ENCODE data around the gene CACNB4.

The CACNB4 gene

DNA sequence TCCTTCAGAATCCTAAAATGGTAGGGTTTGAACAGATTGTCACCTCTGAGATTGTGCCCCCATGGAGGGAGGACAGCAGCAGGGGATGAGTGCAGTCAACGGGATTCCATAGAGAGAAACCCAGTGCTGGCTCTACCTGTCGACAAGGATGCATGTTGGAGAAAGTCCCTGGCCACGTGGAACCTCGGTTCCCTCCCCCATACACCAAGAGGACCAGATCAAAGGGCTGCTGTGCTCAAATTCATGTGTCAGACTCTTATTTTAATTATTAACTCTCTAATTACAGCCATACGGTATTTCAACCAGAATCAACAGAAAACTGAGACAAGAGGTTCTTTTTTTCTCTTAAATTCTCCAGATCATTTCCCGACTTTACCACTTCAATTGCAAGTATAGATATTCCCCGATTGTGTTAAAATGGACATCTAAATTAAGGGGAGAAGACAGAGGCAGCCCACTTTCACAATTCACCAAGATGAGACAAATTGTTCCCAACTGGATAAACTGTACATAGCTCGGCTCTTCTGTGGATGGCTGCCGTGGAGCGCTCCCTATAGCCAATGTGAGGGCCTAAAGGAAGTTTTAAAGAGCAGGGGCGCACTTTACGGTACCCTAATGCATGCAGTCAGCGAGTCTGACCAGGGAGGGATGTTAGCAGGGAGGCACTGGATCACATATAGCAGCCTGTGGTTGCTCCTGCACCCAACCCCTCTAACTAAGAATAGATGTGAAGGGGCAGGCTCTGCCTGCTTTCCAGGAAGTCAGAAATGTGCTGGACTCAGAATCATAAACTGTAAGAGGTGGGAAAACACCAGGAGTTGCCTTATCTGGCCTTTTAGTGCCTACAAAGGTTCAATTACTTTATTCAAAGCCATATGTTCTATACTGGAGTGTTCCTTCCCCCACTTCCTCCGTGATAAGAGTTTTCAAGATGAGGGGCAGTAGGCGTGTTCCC lies 123.1 kb downstream of the CACNB4 start:
- Histone ChIP-seq H3K4me1 (ENCODE audit: control insufficient read depth, insufficient read depth, low read length, unreplicated experiment) (no peaks in the 10 kb centered on the region), H3K36me3 (ENCODE audit: insufficient read depth, low read length) (no peaks in the 10 kb centered on the region), H2AFZ (ENCODE audit: low read length, unreplicated experiment) (no peak overlapping the region), H3K4me3 (ENCODE audit: low read depth, low read length) (no peak overlapping the region), H3K79me2 (ENCODE audit: control insufficient read depth, insufficient read depth, low read length, unreplicated experiment) (no peaks in the 10 kb centered on the region), H3K27me3 (ENCODE audit: insufficient read depth, low read length) (peaks cover 25% of the 10 kb centered on the region), H3K27ac (ENCODE audit: low read depth, low read length) (no peak overlapping the region)

DNA sequence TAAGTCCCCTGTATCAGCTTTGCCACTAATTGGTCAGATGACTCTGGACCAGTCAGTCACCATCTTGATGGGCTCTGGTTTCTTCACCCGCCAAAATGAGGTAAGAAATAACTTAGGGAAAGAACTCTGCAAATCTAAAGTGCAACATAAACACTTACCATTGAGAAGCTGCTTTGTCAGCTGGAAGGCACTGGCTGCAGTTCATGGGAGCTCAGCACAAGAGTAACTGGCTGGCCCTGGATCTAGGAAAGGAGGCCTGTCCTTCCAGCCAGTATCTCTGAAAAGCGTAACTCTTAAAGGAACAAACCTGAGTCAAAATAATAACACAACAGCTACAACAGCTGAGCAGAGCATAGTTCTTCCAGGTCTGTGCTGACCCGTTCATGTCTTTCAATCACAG lies 123.9 kb downstream of the CACNB4 start:
- peaks cover 25% of the 10 kb centered on the region for H3K27me3 ChIP-seq (ENCODE audit: insufficient read depth, low read length)
- H3K36me3 ChIP-seq (ENCODE audit: insufficient read depth, low read length): no peaks in the 10 kb centered on the region
- H3K4me3 ChIP-seq (ENCODE audit: low read depth, low read length): no peak overlapping the region
- H3K27ac ChIP-seq (ENCODE audit: low read depth, low read length): no peak overlapping the region
- no peaks in the 10 kb centered on the region for H3K79me2 ChIP-seq (ENCODE audit: control insufficient read depth, insufficient read depth, low read length, unreplicated experiment)
- no peaks in the 10 kb centered on the region for H3K4me1 ChIP-seq (ENCODE audit: control insufficient read depth, insufficient read depth, low read length, unreplicated experiment)
- no peak overlapping the region for H2AFZ ChIP-seq (ENCODE audit: low read length, unreplicated experiment)

GRCh38 chr2:151973901-151974199 lies 125.0 kb downstream of the CACNB4 start:
- Histone ChIP-seq H3K27me3 (ENCODE audit: insufficient read depth, low read length) (peaks cover 22% of the 10 kb centered on the region), H3K27ac (ENCODE audit: low read depth, low read length) (no peak overlapping the region), H3K4me3 (ENCODE audit: low read depth, low read length) (no peak overlapping the region), H2AFZ (ENCODE audit: low read length, unreplicated experiment) (peak overlapping the region; percentile 56), H3K36me3 (ENCODE audit: insufficient read depth, low read length) (no peaks in the 10 kb centered on the region), H3K79me2 (ENCODE audit: control insufficient read depth, insufficient read depth, low read length, unreplicated experiment) (no peaks in the 10 kb centered on the region), H3K4me1 (ENCODE audit: control insufficient read depth, insufficient read depth, low read length, unreplicated experiment) (no peaks in the 10 kb centered on the region)

DNA sequence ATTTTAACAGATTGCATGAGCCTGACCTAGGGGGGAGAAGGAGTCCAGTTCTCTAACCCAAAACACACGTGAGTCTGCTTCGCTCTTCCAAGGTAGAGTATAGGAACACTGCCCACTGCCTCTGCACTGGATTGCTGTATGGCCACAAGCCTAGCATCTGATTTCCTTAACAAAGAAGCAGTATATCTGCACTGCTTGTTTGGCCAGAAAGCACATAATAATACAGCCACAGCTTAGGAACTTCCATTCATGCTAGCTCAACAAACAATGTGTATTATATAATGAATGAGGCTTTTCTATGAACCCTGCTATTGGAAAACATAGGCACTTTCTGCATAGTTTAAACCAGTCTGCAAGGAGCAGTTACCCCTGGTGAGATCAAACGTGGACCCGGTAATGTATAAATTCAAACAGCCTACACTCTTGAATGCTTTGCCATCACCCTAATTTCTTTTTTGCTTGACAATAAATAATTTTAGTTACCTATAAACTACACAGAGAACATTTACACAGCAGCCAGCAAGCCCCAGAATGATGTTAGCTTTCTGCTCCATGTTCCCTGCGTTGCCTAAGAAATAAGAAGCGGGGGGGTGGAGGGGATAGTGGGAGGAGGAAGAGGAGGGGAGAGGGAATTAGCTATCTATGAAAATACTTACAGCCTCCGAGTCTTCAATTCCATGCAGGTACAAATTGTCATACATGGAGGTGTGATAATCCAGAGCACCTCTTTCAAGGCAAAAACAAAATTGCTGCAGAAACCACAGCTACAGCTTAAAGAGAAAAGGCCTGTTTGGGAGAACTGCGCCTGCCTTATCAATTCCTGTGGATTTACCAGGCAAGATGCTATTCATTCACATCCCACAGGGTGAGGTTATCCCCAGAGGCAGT lies 125.6 kb downstream of the CACNB4 start:
- no peaks in the 10 kb centered on the region for H3K79me2 ChIP-seq (ENCODE audit: control insufficient read depth, insufficient read depth, low read length, unreplicated experiment)
- no peaks in the 10 kb centered on the region for H3K4me1 ChIP-seq (ENCODE audit: control insufficient read depth, insufficient read depth, low read length, unreplicated experiment)
- peak overlapping the region; percentile 56 for H2AFZ ChIP-seq (ENCODE audit: low read length, unreplicated experiment)
- no peaks in the 10 kb centered on the region for H3K36me3 ChIP-seq (ENCODE audit: insufficient read depth, low read length)
- H3K27ac ChIP-seq (ENCODE audit: low read depth, low read length): no peak overlapping the region
- no peak overlapping the region for H3K4me3 ChIP-seq (ENCODE audit: low read depth, low read length)
- peaks cover 22% of the 10 kb centered on the region for H3K27me3 ChIP-seq (ENCODE audit: insufficient read depth, low read length)

DNA sequence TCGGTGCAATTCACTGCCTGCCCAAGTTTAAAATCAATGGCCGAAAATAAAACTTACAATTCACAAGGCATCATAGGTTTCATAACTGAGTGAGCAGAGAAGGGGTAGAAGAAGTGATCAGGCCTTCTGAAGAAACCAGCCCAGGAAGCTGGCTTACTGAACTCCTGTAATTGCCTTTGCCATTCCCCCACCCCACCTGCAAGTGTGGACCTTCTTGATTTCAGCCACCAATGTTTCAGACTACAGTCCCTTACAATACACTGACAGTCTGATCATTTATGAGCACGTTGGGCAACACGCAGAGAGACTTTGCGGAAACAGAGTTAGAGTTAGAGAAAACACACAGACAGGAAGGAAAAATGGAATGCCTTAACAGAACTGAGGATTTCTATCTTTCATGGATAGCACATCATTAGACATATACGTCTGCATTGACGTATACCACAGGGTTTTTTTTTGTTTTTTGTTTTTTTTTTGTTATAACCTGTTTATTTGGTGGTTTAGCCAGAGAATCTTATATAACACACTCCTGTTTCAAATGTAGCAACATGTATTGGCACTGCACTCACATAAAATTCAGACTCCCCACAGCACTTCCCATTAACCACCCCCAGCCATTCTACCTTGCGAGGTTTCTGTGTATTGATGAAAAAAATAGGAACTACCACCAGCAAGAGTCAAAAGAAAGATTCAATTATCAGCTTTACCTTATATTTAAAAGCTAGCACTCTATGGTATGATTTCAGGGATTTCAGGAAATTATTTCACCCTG lies 126.4 kb downstream of the CACNB4 start:
- Histone ChIP-seq H3K27ac (ENCODE audit: low read depth, low read length) (no peak overlapping the region), H3K36me3 (ENCODE audit: insufficient read depth, low read length) (no peaks in the 10 kb centered on the region), H3K4me1 (ENCODE audit: control insufficient read depth, insufficient read depth, low read length, unreplicated experiment) (no peaks in the 10 kb centered on the region), H2AFZ (ENCODE audit: low read length, unreplicated experiment) (no peak overlapping the region), H3K79me2 (ENCODE audit: control insufficient read depth, insufficient read depth, low read length, unreplicated experiment) (no peaks in the 10 kb centered on the region), H3K27me3 (ENCODE audit: insufficient read depth, low read length) (peaks cover 17% of the 10 kb centered on the region), H3K4me3 (ENCODE audit: low read depth, low read length) (no peak overlapping the region)

GRCh38 chr2:151971301-151972051 lies 127.4 kb downstream of the CACNB4 start:
- Histone ChIP-seq H3K79me2 (ENCODE audit: control insufficient read depth, insufficient read depth, low read length, unreplicated experiment) (no peaks in the 10 kb centered on the region), H3K27ac (ENCODE audit: low read depth, low read length) (no peak overlapping the region), H3K36me3 (ENCODE audit: insufficient read depth, low read length) (no peaks in the 10 kb centered on the region), H3K27me3 (ENCODE audit: insufficient read depth, low read length) (peaks cover 7% of the 10 kb centered on the region; the same call in 1 of the 2 replicates), H2AFZ (ENCODE audit: low read length, unreplicated experiment) (no peak overlapping the region), H3K4me3 (ENCODE audit: low read depth, low read length) (no peak overlapping the region), H3K4me1 (ENCODE audit: control insufficient read depth, insufficient read depth, low read length, unreplicated experiment) (no peaks in the 10 kb centered on the region)

GRCh38 chr2:151968770-151969470 lies 129.9 kb downstream of the CACNB4 start:
- Histone ChIP-seq H3K36me3 (ENCODE audit: insufficient read depth, low read length) (no peaks in the 10 kb centered on the region), H3K4me1 (ENCODE audit: control insufficient read depth, insufficient read depth, low read length, unreplicated experiment) (no peaks in the 10 kb centered on the region), H3K27me3 (ENCODE audit: insufficient read depth, low read length) (no peaks in the 10 kb centered on the region), H3K79me2 (ENCODE audit: control insufficient read depth, insufficient read depth, low read length, unreplicated experiment) (no peaks in the 10 kb centered on the region), H2AFZ (ENCODE audit: low read length, unreplicated experiment) (no peak overlapping the region), H3K4me3 (ENCODE audit: low read depth, low read length) (no peak overlapping the region), H3K27ac (ENCODE audit: low read depth, low read length) (no peak overlapping the region)

- Histone ChIP-seq H3K4me1 (ENCODE audit: control insufficient read depth, insufficient read depth, low read length, unreplicated experiment) (no peaks in the 10 kb centered on the region), H3K27ac (ENCODE audit: low read depth, low read length) (no peak overlapping the region), H3K79me2 (ENCODE audit: control insufficient read depth, insufficient read depth, low read length, unreplicated experiment) (no peaks in the 10 kb centered on the region), H2AFZ (ENCODE audit: low read length, unreplicated experiment) (no peak overlapping the region), H3K27me3 (ENCODE audit: insufficient read depth, low read length) (no peaks in the 10 kb centered on the region), H3K36me3 (ENCODE audit: insufficient read depth, low read length) (no peaks in the 10 kb centered on the region), H3K4me3 (ENCODE audit: low read depth, low read length) (no peak overlapping the region)
Observed at GRCh38 chr2:151967829-151968722, 130.8 kb downstream of the CACNB4 start.

- no peaks in the 10 kb centered on the region for H3K79me2 ChIP-seq (ENCODE audit: control insufficient read depth, insufficient read depth, low read length, unreplicated experiment)
- no peak overlapping the region for H3K27ac ChIP-seq (ENCODE audit: low read depth, low read length)
- no peaks in the 10 kb centered on the region for H3K27me3 ChIP-seq (ENCODE audit: insufficient read depth, low read length)
- no peak overlapping the region for H2AFZ ChIP-seq (ENCODE audit: low read length, unreplicated experiment)
- no peaks in the 10 kb centered on the region for H3K4me1 ChIP-seq (ENCODE audit: control insufficient read depth, insufficient read depth, low read length, unreplicated experiment)
- no peak overlapping the region for H3K4me3 ChIP-seq (ENCODE audit: low read depth, low read length)
- H3K36me3 ChIP-seq (ENCODE audit: insufficient read depth, low read length): no peaks in the 10 kb centered on the region
Observed at GRCh38 chr2:151965884-151966283, 133.0 kb downstream of the CACNB4 start.
